Upper lobe of right lung (tissue), 1 donor: ENCODE measurements around the gene CHD6. TPM values are rescaled to one million over a fixed set of nuclear protein-coding genes. Genes with fewer than 3 reads are reported as not detected.

ENCODE experiments used
- ATAC-seq: fragments of 200-7000 bp; cut with Tn5 transposase; one replicate; pipeline ENCODE4 v1.9.1; 2020; ENCODE audit warnings: mild to moderate bottlenecking, moderate library complexity
- DNase-seq: peaks from one replicate; pipeline ENCODE4 v3.0.0-alpha.2; 2020
- H3K27ac ChIP-seq: fragments of 200-600 bp; one replicate; pipeline ENCODE4 v1.8.0; 2022
- H3K27me3 ChIP-seq: fragments of 200-600 bp; one replicate; pipeline ENCODE4 v1.8.0; 2022; ENCODE audit warnings: mild to moderate bottlenecking
- H3K36me3 ChIP-seq: fragments of 200-600 bp; one replicate; pipeline ENCODE4 v1.8.0; 2022
- H3K4me1 ChIP-seq: fragments of 200-600 bp; one replicate; pipeline ENCODE4 v1.8.0; 2022
- H3K4me3 ChIP-seq: fragments of 200-600 bp; one replicate; pipeline ENCODE4 v1.8.0; 2022; ENCODE audit warnings: mild to moderate bottlenecking
- H3K9me3 ChIP-seq: fragments of 200-600 bp; one replicate; pipeline ENCODE4 v1.8.0; 2022
- intact Hi-C: fragments of 100-400 bp; cut with DNase I; formaldehyde crosslinking; loops from one replicate; pipeline ENCODE4 v1.11.0; 2022
- total RNA-seq: library from RNA; stranded (reverse); fragmentation: NEBNext Ultra II Directional; extraction: Animal tissue kit (Norgen Biotek cat#: 25700); gene quantifications from one replicate; pipeline ENCODE4 v1.2.1, GENCODE V29; 2021
- TF ChIP-seq, protein P1 (sequence below): fragments of 200-600 bp; IDR thresholded peaks from one replicate; pipeline ENCODE4 v1.8.0; 2022; ENCODE audit warnings: antibody characterized with exemption
- donor health status: DM: no; HTN: yes; CAD: no; lungs with severe emphysema.

CHD6 gene
- total RNA-seq, 1 donor from 2014 or later: 42.3 TPM

DNA sequence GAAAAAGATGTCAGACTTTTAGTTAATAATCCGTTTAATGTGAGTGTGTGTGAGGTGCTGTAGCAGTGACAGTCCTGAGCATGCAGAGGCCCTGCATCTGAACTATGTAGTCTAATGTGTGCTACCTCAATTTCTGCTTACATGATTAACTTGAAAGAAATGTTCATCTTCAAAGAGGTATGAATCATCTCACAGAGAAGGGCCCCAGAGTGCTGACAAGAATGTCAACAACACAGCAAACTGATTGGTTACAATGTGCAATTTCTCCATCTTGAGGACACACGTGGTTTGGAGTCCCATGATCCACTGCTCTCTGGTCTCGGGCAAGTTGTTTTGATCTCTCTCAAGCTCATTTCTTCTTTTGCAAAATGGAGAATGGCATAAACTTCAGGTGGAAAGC lies 189.9 kb downstream of the CHD6 start:
- H3K4me1 ChIP-seq: peaks cover 5% of the 10 kb centered on the region
- no peaks in the 10 kb centered on the region for H3K27me3 ChIP-seq
- TF ChIP-seq, protein P1, sequence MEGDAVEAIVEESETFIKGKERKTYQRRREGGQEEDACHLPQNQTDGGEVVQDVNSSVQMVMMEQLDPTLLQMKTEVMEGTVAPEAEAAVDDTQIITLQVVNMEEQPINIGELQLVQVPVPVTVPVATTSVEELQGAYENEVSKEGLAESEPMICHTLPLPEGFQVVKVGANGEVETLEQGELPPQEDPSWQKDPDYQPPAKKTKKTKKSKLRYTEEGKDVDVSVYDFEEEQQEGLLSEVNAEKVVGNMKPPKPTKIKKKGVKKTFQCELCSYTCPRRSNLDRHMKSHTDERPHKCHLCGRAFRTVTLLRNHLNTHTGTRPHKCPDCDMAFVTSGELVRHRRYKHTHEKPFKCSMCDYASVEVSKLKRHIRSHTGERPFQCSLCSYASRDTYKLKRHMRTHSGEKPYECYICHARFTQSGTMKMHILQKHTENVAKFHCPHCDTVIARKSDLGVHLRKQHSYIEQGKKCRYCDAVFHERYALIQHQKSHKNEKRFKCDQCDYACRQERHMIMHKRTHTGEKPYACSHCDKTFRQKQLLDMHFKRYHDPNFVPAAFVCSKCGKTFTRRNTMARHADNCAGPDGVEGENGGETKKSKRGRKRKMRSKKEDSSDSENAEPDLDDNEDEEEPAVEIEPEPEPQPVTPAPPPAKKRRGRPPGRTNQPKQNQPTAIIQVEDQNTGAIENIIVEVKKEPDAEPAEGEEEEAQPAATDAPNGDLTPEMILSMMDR: no peak
- intact Hi-C loops: no loop called here
- peaks cover 57% of the 10 kb centered on the region for H3K36me3 ChIP-seq
- no peaks in the 10 kb centered on the region for H3K9me3 ChIP-seq
- H3K27ac ChIP-seq: no peak overlapping the region
- H3K4me3 ChIP-seq: no peak overlapping the region
- ATAC-seq (peak; percentile 33), DNase-seq (no peak)

DNA sequence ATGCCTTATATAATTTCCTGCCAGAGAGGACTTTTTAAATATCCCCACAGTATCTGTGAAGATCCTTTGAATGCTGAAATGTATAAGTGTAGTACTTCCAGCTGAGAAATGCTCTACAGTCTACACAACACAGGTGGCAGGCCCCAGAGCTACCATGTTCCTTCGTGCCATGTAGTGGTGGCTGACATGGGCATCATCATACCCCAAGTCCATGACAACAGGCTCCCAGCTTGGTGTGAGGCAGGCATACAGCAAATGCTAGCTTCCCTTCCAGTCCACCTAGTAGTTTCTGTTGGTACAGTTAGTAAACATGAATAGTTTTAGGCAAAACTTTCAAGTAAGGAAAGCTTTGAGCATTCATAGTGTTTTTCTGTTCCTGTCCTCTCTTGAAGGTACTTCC lies 190.3 kb downstream of the CHD6 start:
- intact Hi-C loops: no loop called here
- TF ChIP-seq, protein P1: no peak
- H3K36me3 ChIP-seq: peaks cover 61% of the 10 kb centered on the region
- H3K27ac ChIP-seq: no peak overlapping the region
- no peaks in the 10 kb centered on the region for H3K9me3 ChIP-seq
- no peak for ATAC-seq
- peaks cover 5% of the 10 kb centered on the region for H3K4me1 ChIP-seq
- no peak overlapping the region for H3K4me3 ChIP-seq
- DNase-seq: no peak
- no peaks in the 10 kb centered on the region for H3K27me3 ChIP-seq

DNA sequence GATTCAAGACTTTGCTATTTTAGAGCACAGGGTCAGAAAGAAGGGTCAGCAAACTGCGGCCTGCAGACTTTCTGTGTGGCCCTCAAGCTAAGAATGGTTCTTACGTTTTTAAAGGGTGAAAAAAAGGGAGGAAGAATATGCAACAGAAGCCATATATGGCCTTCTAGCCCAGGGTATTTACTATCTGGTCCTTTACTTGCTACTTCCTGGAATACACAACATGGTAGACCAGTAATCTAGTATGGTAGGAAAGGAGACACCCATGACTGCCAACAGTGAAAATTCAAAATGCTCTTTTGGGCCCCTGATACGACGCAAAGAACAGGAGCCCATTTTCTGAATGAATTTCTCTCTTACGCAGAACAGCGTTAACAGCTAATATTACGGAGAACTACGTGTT lies 191.2 kb downstream of the CHD6 start:
- intact Hi-C loops: no loop called here
- DNase-seq: no peak
- ATAC-seq: no peak
- Histone ChIP-seq H3K27me3 (no peaks in the 10 kb centered on the region), H3K9me3 (no peaks in the 10 kb centered on the region), H3K27ac (no peak overlapping the region), H3K4me1 (peaks cover 5% of the 10 kb centered on the region), H3K4me3 (no peak overlapping the region), H3K36me3 (peaks cover 70% of the 10 kb centered on the region)
- TF ChIP-seq, protein P1: no peak

DNA sequence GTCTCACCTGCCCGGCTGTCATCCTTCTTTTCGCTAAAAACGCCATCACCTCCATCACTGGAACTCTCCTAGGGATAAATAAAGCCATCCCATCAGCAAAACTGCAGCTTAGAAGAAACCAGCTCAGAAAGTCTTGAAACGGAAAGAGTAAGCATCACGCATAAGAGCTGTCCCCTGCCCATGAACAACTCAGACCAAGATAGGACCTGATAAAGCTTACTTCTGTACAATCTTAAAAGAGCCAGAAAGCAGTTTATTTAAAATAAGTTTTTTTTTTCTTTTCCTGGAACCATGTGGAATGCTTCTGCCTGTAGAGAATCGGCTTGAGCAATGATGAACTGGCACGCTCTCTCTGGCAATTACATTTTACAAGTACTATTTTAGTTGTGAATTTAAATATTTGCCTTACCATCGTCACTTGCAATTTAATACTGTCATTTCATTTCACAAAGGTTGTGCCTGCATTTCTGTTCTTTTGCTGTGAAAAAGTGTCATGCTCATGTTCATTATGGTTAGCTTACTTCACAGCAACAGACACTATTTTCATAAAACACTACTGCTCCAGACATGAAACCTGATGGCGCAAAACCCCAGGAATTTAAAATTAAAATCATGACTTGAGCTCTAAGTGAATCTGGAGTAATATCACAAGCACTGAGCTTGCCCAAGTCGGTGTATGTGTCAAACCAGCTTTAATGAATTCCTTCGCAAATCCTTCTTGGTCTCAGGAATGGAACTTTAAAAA lies 191.9 kb downstream of the CHD6 start:
- no peak overlapping the region for H3K4me3 ChIP-seq
- TF ChIP-seq, protein P1: no peak
- DNase-seq: no peak
- H3K27me3 ChIP-seq: no peaks in the 10 kb centered on the region
- H3K9me3 ChIP-seq: no peaks in the 10 kb centered on the region
- peaks cover 5% of the 10 kb centered on the region for H3K4me1 ChIP-seq
- no peak for ATAC-seq
- peaks cover 77% of the 10 kb centered on the region for H3K36me3 ChIP-seq
- intact Hi-C loops: no loop called here
- H3K27ac ChIP-seq: no peak overlapping the region

DNA sequence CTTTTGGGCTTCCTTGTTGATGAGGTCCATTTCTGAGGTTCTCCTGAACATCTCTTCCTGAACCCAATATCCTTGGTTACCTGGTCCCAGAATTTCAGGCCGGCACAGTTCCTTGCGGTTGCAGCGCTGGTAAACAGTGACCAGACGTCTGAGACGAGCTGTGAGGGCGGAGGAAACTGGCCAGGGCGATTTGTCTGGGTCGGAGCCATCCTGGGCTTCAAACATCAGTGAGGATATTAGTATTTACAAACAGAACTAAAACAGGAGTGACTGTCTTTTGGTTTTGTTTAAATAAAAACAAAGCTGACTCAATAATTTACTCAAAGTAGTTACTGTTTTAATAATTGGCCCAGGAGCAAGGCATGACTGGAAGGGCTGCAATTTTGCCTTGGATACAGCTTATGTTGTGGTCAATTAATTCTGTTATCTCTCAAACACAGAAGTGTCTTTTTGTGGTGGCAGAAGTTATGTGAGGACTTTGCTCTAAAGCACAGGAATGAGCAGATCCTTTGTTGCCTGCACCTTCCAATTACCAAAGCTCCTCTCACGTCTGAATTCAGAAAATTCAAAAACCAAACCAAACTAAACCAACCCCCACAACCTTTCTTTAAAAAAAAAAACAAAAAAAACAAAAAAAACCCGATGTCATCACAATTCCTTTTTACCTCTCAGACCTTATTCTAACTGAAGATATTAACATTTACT lies 192.8 kb downstream of the CHD6 start:
- H3K9me3 ChIP-seq: no peaks in the 10 kb centered on the region
- intact Hi-C loops: no loop called here
- no peak overlapping the region for H3K27ac ChIP-seq
- H3K27me3 ChIP-seq: no peaks in the 10 kb centered on the region
- DNase-seq (no peak), ATAC-seq (no peak)
- TF ChIP-seq, protein P1: no peak
- no peak overlapping the region for H3K4me3 ChIP-seq
- peaks cover 80% of the 10 kb centered on the region for H3K36me3 ChIP-seq
- peaks cover 5% of the 10 kb centered on the region for H3K4me1 ChIP-seq
